ENCODE results near the gene SNAPC3. TPM values are rescaled to one million over a fixed set of nuclear protein-coding genes. Genes with fewer than 3 reads are reported as not detected.

The SNAPC3 gene
- total RNA-seq, 1 donor from 2014 or later = 47.6 TPM

DNA sequence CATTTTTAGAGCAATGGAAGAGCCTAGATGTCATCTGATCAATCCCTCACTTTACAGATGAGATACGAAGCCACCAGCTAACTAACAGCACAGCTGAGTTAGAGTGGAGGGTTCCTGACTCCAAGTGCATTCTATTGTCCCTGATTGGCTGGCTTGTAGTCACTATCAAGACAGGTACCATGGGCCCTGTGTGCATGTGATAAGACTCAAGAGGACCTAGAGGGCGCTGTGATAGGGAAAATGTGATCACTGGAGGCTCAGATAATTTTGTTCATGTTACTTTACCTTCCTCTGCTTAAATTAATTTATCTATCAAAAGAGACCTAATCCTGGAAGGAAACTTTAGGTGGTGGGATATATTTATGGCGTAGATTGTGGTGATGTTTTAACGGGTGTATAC, 19.5 kb upstream of the SNAPC3 start:
- Mint-ChIP-seq H3K9me3 (ENCODE audit: low read depth) (peaks cover 9% of the 10 kb centered on the region), H3K4me1 (ENCODE audit: low read depth) (no peaks in the 10 kb centered on the region), H3K36me3 (ENCODE audit: insufficient read depth) (no peaks in the 10 kb centered on the region), H3K4me3 (ENCODE audit: low read depth) (no peak overlapping the region), H3K27me3 (no peaks in the 10 kb centered on the region), H3K27ac (no peak overlapping the region)
- no peak for DNase-seq (ENCODE audit: low spot score, unreplicated experiment)
- TF ChIP-seq, protein P1, sequence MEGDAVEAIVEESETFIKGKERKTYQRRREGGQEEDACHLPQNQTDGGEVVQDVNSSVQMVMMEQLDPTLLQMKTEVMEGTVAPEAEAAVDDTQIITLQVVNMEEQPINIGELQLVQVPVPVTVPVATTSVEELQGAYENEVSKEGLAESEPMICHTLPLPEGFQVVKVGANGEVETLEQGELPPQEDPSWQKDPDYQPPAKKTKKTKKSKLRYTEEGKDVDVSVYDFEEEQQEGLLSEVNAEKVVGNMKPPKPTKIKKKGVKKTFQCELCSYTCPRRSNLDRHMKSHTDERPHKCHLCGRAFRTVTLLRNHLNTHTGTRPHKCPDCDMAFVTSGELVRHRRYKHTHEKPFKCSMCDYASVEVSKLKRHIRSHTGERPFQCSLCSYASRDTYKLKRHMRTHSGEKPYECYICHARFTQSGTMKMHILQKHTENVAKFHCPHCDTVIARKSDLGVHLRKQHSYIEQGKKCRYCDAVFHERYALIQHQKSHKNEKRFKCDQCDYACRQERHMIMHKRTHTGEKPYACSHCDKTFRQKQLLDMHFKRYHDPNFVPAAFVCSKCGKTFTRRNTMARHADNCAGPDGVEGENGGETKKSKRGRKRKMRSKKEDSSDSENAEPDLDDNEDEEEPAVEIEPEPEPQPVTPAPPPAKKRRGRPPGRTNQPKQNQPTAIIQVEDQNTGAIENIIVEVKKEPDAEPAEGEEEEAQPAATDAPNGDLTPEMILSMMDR (IDR thresholded peaks at IDR 0.05; ENCODE audit: unreplicated experiment) = peak; percentile 22

DNA sequence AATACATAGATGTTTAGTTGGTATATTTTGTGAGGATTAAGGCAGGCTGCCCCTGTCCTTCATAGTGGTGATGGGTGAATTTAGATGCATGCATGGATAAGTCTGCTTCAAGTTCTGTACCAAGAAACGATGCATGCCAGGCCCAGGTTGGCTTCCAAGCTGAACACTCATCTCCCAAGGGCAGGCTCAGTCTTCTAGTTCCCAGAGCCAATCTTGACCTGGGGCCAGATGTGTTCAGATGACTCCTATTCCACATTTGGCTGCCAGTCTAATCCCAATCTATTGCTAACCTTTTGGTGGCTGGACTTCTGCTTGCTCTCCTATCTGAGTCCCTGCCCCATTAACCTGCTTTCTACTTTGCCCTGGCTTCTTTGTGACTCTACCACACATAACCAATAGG, 18.5 kb upstream of the SNAPC3 start:
- Mint-ChIP-seq H3K27me3 (no peaks in the 10 kb centered on the region), H3K4me3 (ENCODE audit: low read depth) (no peak overlapping the region), H3K27ac (no peak overlapping the region), H3K4me1 (ENCODE audit: low read depth) (no peaks in the 10 kb centered on the region), H3K9me3 (ENCODE audit: low read depth) (peaks cover 9% of the 10 kb centered on the region), H3K36me3 (ENCODE audit: insufficient read depth) (no peaks in the 10 kb centered on the region)
- TF ChIP-seq, protein P1 (IDR thresholded peaks at IDR 0.05; ENCODE audit: unreplicated experiment) = no peak
- no peak for DNase-seq (ENCODE audit: low spot score, unreplicated experiment)

DNA sequence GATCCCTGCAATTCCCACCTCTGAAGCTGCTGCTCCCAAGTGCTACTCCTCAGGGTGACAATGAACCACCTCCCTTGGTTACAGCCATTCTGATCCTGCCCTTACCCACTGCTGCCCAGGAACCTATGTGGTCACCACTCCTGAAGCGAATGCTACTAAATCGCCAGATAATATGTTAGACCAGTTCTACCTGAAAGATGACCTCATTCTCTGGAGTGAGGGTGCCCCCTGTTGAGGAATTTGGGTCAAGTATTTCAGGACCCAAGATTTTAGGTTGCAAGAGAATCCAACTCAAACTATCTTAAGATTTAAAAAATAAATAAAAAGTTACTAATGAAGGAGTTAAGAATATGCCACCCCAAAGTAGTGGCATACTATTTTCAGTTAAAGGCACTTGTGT, 5.8 kb upstream of the SNAPC3 start:
- Mint-ChIP-seq H3K4me3 (ENCODE audit: low read depth) (no peak overlapping the region), H3K27me3 (no peaks in the 10 kb centered on the region), H3K4me1 (ENCODE audit: low read depth) (peaks cover 1% of the 10 kb centered on the region), H3K9me3 (ENCODE audit: low read depth) (no peaks in the 10 kb centered on the region), H3K36me3 (ENCODE audit: insufficient read depth) (no peaks in the 10 kb centered on the region), H3K27ac (no peak overlapping the region)
- TF ChIP-seq, protein P1 (IDR thresholded peaks at IDR 0.05; ENCODE audit: unreplicated experiment) = peak; percentile 54
- no peak for DNase-seq (ENCODE audit: low spot score, unreplicated experiment)

- H3K9me3 Mint-ChIP-seq (ENCODE audit: low read depth) = no peaks in the 10 kb centered on the region
- H3K27me3 Mint-ChIP-seq = no peaks in the 10 kb centered on the region
- no peak for DNase-seq (ENCODE audit: low spot score, unreplicated experiment)
- TF ChIP-seq, protein P1 (IDR thresholded peaks at IDR 0.05; ENCODE audit: unreplicated experiment) = no peak
- H3K27ac Mint-ChIP-seq = no peak overlapping the region
- peaks cover 5% of the 10 kb centered on the region for H3K4me1 Mint-ChIP-seq (ENCODE audit: low read depth)
- no peak overlapping the region for H3K4me3 Mint-ChIP-seq (ENCODE audit: low read depth)
- no peaks in the 10 kb centered on the region for H3K36me3 Mint-ChIP-seq (ENCODE audit: insufficient read depth)
These were observed 5.0 kb upstream of the SNAPC3 start for GRCh38 chr9:15417626-15418025.

DNA sequence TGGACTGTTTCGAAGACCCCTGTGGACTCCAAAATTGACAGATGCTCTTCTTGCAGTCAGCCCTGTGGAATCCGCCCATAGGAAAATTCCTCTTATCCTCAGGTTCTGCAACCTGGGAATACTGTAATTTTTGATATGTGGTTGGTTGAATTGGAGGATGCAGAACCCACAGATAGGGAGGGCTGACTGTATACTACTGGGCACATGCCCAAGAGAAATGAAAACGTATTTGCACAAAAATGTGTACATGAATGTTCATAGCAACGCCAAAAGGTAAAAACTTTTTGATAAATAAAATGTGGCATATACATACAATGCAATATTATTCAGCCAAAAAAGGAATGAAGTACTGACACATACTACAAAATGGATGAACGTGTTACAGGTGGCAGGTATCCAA, 1.9 kb upstream of the SNAPC3 start:
- Mint-ChIP-seq H3K4me1 (ENCODE audit: low read depth) (peaks cover 21% of the 10 kb centered on the region), H3K27ac (no peak overlapping the region), H3K9me3 (ENCODE audit: low read depth) (no peaks in the 10 kb centered on the region), H3K4me3 (ENCODE audit: low read depth) (no peak overlapping the region), H3K27me3 (no peaks in the 10 kb centered on the region), H3K36me3 (ENCODE audit: insufficient read depth) (peaks cover 10% of the 10 kb centered on the region)
- no peak for DNase-seq (ENCODE audit: low spot score, unreplicated experiment)
- TF ChIP-seq, protein P1 (IDR thresholded peaks at IDR 0.05; ENCODE audit: unreplicated experiment) = no peak

Measured in progenitor cell of endocrine pancreas (in vitro differentiated cells).